H1 (cell line): ENCODE data around the gene OTX2. TPM values are rescaled to one million over a fixed set of nuclear protein-coding genes. Genes with fewer than 3 reads are reported as not detected.

Source experiments
- BCL11A ChIP-seq, 2 experiments: IDR thresholded peaks; one replicate each; pipeline ENCODE4 v1.6.1; 2011; ENCODE audit warnings: low read depth in 2 of 2, low read length in 2 of 2, mild to moderate bottlenecking in 2 of 2
- BRCA1 ChIP-seq: IDR thresholded peaks from 2 replicates; pipeline ENCODE4 v1.6.1; 2012; ENCODE audit warnings: low read depth, low read length, improper control_type of control experiment
- CBX5 ChIP-seq: fragments of 300-800, 300-1000 bp; sonication (generic); IDR thresholded peaks from 2 replicates; pipeline ENCODE4 v1.7.1; 2016; ENCODE audit warnings: antibody characterized with exemption, low read length, low read depth
- CHD7 ChIP-seq: fragments of 300-600 bp; sonication (generic); IDR thresholded peaks from 2 replicates; pipeline ENCODE4 v1.7.1; 2012; ENCODE audit warnings: low read length, moderate library complexity, mild to moderate bottlenecking, inconsistent platforms; ENCODE audit not compliant: insufficient replicate concordance
- EP300 ChIP-seq, 2 experiments: IDR thresholded peaks; 1 replicate in 1 of 2; 2 replicates in 1 of 2; pipeline ENCODE4 v1.6.1; 2011 to 2012; ENCODE audit warnings: low read depth in 2 of 2, low read length in 2 of 2, mild to moderate bottlenecking in 2 of 2, borderline replicate concordance in 1 of 2, inconsistent platforms in 1 of 2, moderate library complexity in 1 of 2
- FOSL1 ChIP-seq: IDR thresholded peaks from 2 replicates; pipeline ENCODE4 v1.6.1; 2011; ENCODE audit warnings: mild to moderate bottlenecking, low read depth, low read length, moderate library complexity; ENCODE audit not compliant: insufficient read depth
- HDAC2 ChIP-seq, 2 experiments: fragments of 300-600 bp in 1 of 2; sonication (generic) in 1 of 2; IDR thresholded peaks; 2 replicates each; pipeline ENCODE4 v1.6.1; 2011 to 2012; ENCODE audit warnings: low read depth in 2 of 2, low read length in 2 of 2, mild to moderate bottlenecking in 2 of 2, moderate library complexity in 2 of 2, borderline replicate concordance in 1 of 2, inconsistent platforms in 1 of 2
- KDM5A ChIP-seq: fragments of 200-600 bp; IDR thresholded peaks from 2 replicates; pipeline ENCODE4 v1.7.1; 2012; ENCODE audit warnings: mild to moderate bottlenecking, low read length, inconsistent platforms, mixed read lengths
- SP4 ChIP-seq: IDR thresholded peaks from 2 replicates; pipeline ENCODE4 v1.6.1; 2012; ENCODE audit warnings: low read length, inconsistent platforms
- TAF7 ChIP-seq: optimal IDR thresholded peaks from 2 replicates; pipeline ENCODE3; 2011; ENCODE audit warnings: low read depth, mild to moderate bottlenecking, inconsistent platforms, low read length, moderate library complexity, borderline replicate concordance
- polyA plus RNA-seq, 7 experiments: library from polyadenylated mRNA; depleted of rRNA in 3 of 7; stranded (reverse) in 5 of 7; unstranded in 2 of 7; fragments of >200 nt in 5 of 7; fragments of 200-250 nt in 2 of 7; gene quantifications; 1 replicate in 5 of 7; 2 replicates in 1 of 7; 4 replicates in 1 of 7; pipeline versions ENCODE4 v1.2.1 to v1.2.3, GENCODE V29; 2011 to 2013; ENCODE audit warnings: missing spikeins in 2 of 7, mixed read lengths in 2 of 7
- total RNA-seq: library from RNA; stranded (reverse); fragmentation: NEBNext Ultra II Directional; extraction: Animal tissue kit (Norgen Biotek cat#: 25700); gene quantifications from 2 replicates; pipeline ENCODE4 v1.2.1, GENCODE V29; 2021
- TF ChIP-seq, protein P1 (sequence below): IDR thresholded peaks from 2 replicates; pipeline ENCODE4 v1.6.1; 2012; ENCODE audit warnings: inconsistent platforms

The OTX2 gene
- total and polyA plus RNA-seq, 2 of the 8 experiments (the other 6 are each of a cell fraction or from before 2014, with no cell fraction given), result 33.9 to 155 TPM

DNA sequence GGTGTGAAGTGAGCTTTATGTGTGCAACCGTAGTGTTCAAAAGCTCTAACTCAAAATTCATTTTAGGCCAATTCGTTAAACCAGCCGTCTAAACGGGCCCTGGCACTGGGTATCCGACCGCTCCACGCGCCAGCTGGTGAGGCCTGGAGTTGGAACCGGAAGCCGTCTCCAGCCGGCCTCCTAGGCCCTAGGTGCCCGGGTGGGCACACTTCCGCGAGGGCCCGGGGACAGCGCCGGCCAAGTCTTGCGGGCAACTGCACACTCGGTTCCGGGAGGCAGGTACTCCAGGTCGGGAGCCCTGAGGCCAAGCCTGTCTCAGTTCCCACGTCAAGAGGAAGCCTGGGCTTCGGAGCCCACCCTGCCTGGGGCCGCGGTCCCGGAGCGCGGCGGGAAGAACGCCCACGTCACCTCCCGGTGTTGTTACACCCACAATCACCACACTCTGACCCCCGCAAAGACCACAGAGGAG, 16.2 kb downstream of the OTX2 start (continued):
- TF ChIP-seq CHD7 (no peak), HDAC2 (IDR thresholded peaks at IDR 0.05; ENCODE audit: borderline replicate concordance in 1 of 2, low read depth in 2 of 2, low read length in 2 of 2) (no peak; a peak in 1 of 4 replicates), TAF7 (peak; percentile 18), CBX5 (no peak), KDM5A (no peak), EP300 (IDR thresholded peaks at IDR 0.05; ENCODE audit: borderline replicate concordance in 1 of 2, low read depth in 2 of 2, low read length in 2 of 2) (no peak), BCL11A (IDR thresholded peaks at IDR 0.05; ENCODE audit: low read depth in 2 of 2, low read length in 2 of 2) (no peak), FOSL1 (no peak), BRCA1 (no peak), SP4 (0 out of 2 replicates have a peak, but pooled peaks have one; percentile 83)
- TF ChIP-seq, protein P1, sequence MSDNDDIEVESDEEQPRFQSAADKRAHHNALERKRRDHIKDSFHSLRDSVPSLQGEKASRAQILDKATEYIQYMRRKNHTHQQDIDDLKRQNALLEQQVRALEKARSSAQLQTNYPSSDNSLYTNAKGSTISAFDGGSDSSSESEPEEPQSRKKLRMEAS, result no peak; the same call in 1 of the 2 replicates
